HEK293T (cell line): ENCODE measurements around the gene IGSF21.

ENCODE experiments used
- CTCF ChIA-PET: fragments of 350-600 bp; formaldehyde crosslinking; extraction: SDS; loops from one replicate; lab custom pipeline; 2021; ENCODE audit warnings: antibody characterized with exemption, inconsistent platforms; lab: Yijun Ruan, JAX
- POLR2A ChIA-PET: fragments of 350-600 bp; formaldehyde crosslinking; extraction: SDS; loops from one replicate; lab custom pipeline; 2020; ENCODE audit warnings: antibody characterized with exemption, inconsistent platforms; lab: Yijun Ruan, JAX
- DNase-seq: peaks from one replicate; pipeline ENCODE4 v3.0.0; 2012; ENCODE audit warnings: mixed read lengths; ENCODE audit errors: extremely low spot score
- ARNT ChIP-seq: fragments of 450-650 bp; IDR thresholded peaks from 2 replicates; pipeline ENCODE4 v1.6.1; 2017; ENCODE audit warnings: mild to moderate bottlenecking
- BHLHE40 ChIP-seq: fragments of 450-650 bp; IDR thresholded peaks from 2 replicates; pipeline ENCODE4 v1.6.1; 2016; ENCODE audit warnings: mild to moderate bottlenecking, moderate library complexity, borderline replicate concordance
- CTBP1 ChIP-seq: fragments of 450-650 bp; IDR thresholded peaks from 2 replicates; pipeline ENCODE4 v1.6.1; 2016; ENCODE audit warnings: borderline replicate concordance
- ELF4 ChIP-seq: fragments of 450-650 bp; IDR thresholded peaks from 2 replicates; pipeline ENCODE4 v1.6.1; 2017; ENCODE audit warnings: antibody characterized with exemption
- FOXA1 ChIP-seq: fragments of 450-650 bp; IDR thresholded peaks from 2 replicates; pipeline ENCODE4 v1.6.1; 2016; ENCODE audit warnings: mild to moderate bottlenecking
- FOXK2 ChIP-seq: fragments of 450-650 bp; IDR thresholded peaks from 2 replicates; pipeline ENCODE4 v1.6.1; 2016; ENCODE audit warnings: mild to moderate bottlenecking
- FOXM1 ChIP-seq: fragments of 450-650 bp; IDR thresholded peaks from 2 replicates; pipeline ENCODE4 v1.6.1; 2017; ENCODE audit warnings: mild to moderate bottlenecking, borderline replicate concordance
- HDGF ChIP-seq: fragments of 450-650 bp; IDR thresholded peaks from 2 replicates; pipeline ENCODE4 v1.6.1; 2017; ENCODE audit warnings: antibody characterized with exemption, borderline replicate concordance
- L3MBTL2 ChIP-seq: fragments of 450-650 bp; conservative IDR thresholded peaks from 2 replicates; pipeline ENCODE4 v1.6.1; 2016; ENCODE audit warnings: mild to moderate bottlenecking
- LEF1 ChIP-seq: fragments of 450-650 bp; IDR thresholded peaks from 2 replicates; pipeline ENCODE4 v1.6.1; 2017; ENCODE audit warnings: mild to moderate bottlenecking, borderline replicate concordance
- NFRKB ChIP-seq: fragments of 450-650 bp; IDR thresholded peaks from 2 replicates; pipeline ENCODE4 v1.6.1; 2016; ENCODE audit warnings: mild to moderate bottlenecking, moderate library complexity
- PKNOX1 ChIP-seq: fragments of 450-650 bp; IDR thresholded peaks from 2 replicates; pipeline ENCODE4 v1.6.1; 2016
- SP1 ChIP-seq: fragments of 450-650 bp; IDR thresholded peaks from 2 replicates; pipeline ENCODE4 v1.6.1; 2017
- SUZ12 ChIP-seq: fragments of 450-650 bp; IDR thresholded peaks from 2 replicates; pipeline ENCODE4 v1.6.1; 2016; ENCODE audit warnings: mild to moderate bottlenecking
- TARDBP ChIP-seq: fragments of 450-650 bp; IDR thresholded peaks from 2 replicates; pipeline ENCODE4 v1.6.1; 2016
- ZNF384 ChIP-seq: fragments of 450-650 bp; IDR thresholded peaks from 2 replicates; pipeline ENCODE4 v1.6.1; 2016

IGSF21 gene

GRCh38 chr1:18110968-18111367 lies 3.4 kb downstream of the IGSF21 start:
- TF ChIP-seq ELF4: no peak
- TF ChIP-seq LEF1: no peak
- no peak for TF ChIP-seq TARDBP
- TF ChIP-seq FOXK2: no peak
- TF ChIP-seq ARNT: no peak
- no peak for TF ChIP-seq HDGF
- no peak for TF ChIP-seq FOXM1
- TF ChIP-seq BHLHE40: no peak
- no peak for TF ChIP-seq L3MBTL2
- no peak for TF ChIP-seq FOXA1
- TF ChIP-seq CTBP1: no peak
- TF ChIP-seq ZNF384: no peak
- TF ChIP-seq SP1: no peak
- no peak for TF ChIP-seq NFRKB
- no peak for TF ChIP-seq PKNOX1
- TF ChIP-seq SUZ12: no peak
- ChIA-PET CTCF (interaction anchor here (0.6 kb wide), 1 partner anchor 77 kb away, joined by 3 read pairs; no protein-coding TSS in a partner anchor), POLR2A (no interaction called here)
- DNase-seq: peak; percentile 39

- ChIA-PET POLR2A (no interaction called here), CTCF (interaction anchor here (0.6 to 1.0 kb wide), 2 partner anchors 76 to 188 kb away, joined by 3 read pairs; no protein-coding TSS in a partner anchor)
- TF ChIP-seq CTBP1 (no peak), ARNT (no peak), ZNF384 (no peak), SP1 (no peak), HDGF (no peak), BHLHE40 (no peak), NFRKB (no peak), SUZ12 (no peak), FOXK2 (no peak), LEF1 (no peak), FOXM1 (no peak)
- no peak for DNase-seq
These were observed 4.2 kb downstream of the IGSF21 start for GRCh38 chr1:18111605-18112297.

- ChIA-PET POLR2A (no interaction called here), CTCF (interaction anchor here (1.0 kb wide), 1 partner anchor 189 kb away, joined by 3 read pairs; no protein-coding TSS in a partner anchor)
- DNase-seq: no peak
- TF ChIP-seq FOXA1 (no peak), LEF1 (no peak), SUZ12 (no peak), PKNOX1 (no peak), ARNT (no peak), TARDBP (no peak), NFRKB (no peak), HDGF (no peak), BHLHE40 (no peak), SP1 (no peak), ZNF384 (no peak), FOXM1 (no peak), L3MBTL2 (no peak), ELF4 (no peak), FOXK2 (no peak), CTBP1 (no peak)
These were observed 5.0 kb downstream of the IGSF21 start for GRCh38 chr1:18112611-18113010.

GRCh38 chr1:18114726-18115410 lies 7.3 kb downstream of the IGSF21 start:
- DNase-seq: no peak
- ChIA-PET POLR2A (no interaction called here), CTCF (interaction anchor here (0.6 kb wide), 1 partner anchor 24 kb away, joined by 3 read pairs; no protein-coding TSS in a partner anchor)
- TF ChIP-seq BHLHE40 (no peak), PKNOX1 (no peak), ZNF384 (no peak), FOXM1 (no peak), ARNT (no peak), CTBP1 (no peak), LEF1 (no peak), SUZ12 (no peak), NFRKB (no peak), ELF4 (no peak), L3MBTL2 (no peak), SP1 (no peak), HDGF (no peak)

- DNase-seq: no peak
- ChIA-PET POLR2A (no interaction called here), CTCF (no interaction called here)
- no peak for TF ChIP-seq SUZ12
- TF ChIP-seq TARDBP: no peak
- TF ChIP-seq NFRKB: no peak
- TF ChIP-seq CTBP1: no peak
- no peak for TF ChIP-seq ZNF384
- no peak for TF ChIP-seq FOXA1
- no peak for TF ChIP-seq ARNT
- TF ChIP-seq FOXM1: no peak
- no peak for TF ChIP-seq HDGF
- TF ChIP-seq L3MBTL2: no peak
- no peak for TF ChIP-seq PKNOX1
- TF ChIP-seq BHLHE40: no peak
- no peak for TF ChIP-seq LEF1
- no peak for TF ChIP-seq FOXK2
These were observed 9.2 kb downstream of the IGSF21 start for GRCh38 chr1:18116777-18117176.
